Activated T-helper 2 cell treated with anti-CD3 and anti-CD28 coated beads, Interferon-gamma antibody, Interleukin-2, Interleukin-4, amounts not matched to agents 10 μg/mL and 5 μg/mL and 100 μg/mL, durations not matched to agents 14 hours and 24 hours and 36 hours (primary cell): ENCODE measurements around the gene POGLUT3. TPM values are rescaled to one million over a fixed set of nuclear protein-coding genes. Genes with fewer than 3 reads are reported as not detected.

Experiments used
- DNase-seq: peaks from one replicate; pipeline ENCODE4 v3.0.0; 2021; ENCODE audit warnings: low spot score
- H3K27ac Mint-ChIP-seq: one replicate; pipeline ENCODE4 v1.8.0; 2021; ENCODE audit warnings: mixed read lengths
- H3K27me3 Mint-ChIP-seq: one replicate; pipeline ENCODE4 v1.8.0; 2021; ENCODE audit warnings: low read depth, mixed read lengths
- H3K36me3 Mint-ChIP-seq: one replicate; pipeline ENCODE4 v1.8.0; 2021; ENCODE audit warnings: low read depth, mixed read lengths
- H3K4me1 Mint-ChIP-seq: one replicate; pipeline ENCODE4 v1.8.0; 2021; ENCODE audit warnings: low read depth, mixed read lengths
- H3K4me3 Mint-ChIP-seq: one replicate; pipeline ENCODE4 v1.8.0; 2021; ENCODE audit warnings: low read depth, mild to moderate bottlenecking, moderate library complexity, mixed read lengths
- H3K9me3 Mint-ChIP-seq: one replicate; pipeline ENCODE4 v1.8.0; 2021; ENCODE audit warnings: mixed read lengths
- intact Hi-C: fragments of 100-400 bp; cut with micrococcal nuclease; formaldehyde crosslinking; loops from one replicate; pipeline ENCODE4 v1.15.1; 2023
- total RNA-seq: library from RNA; stranded (reverse); gene quantifications from 2 replicates; pipeline ENCODE4 v1.2.3, GENCODE V29; 2022

POGLUT3 gene
- total RNA-seq, 1 donor from 2014 or later, result 10.0 TPM

GRCh38 chr11:108496643-108497256, 1.4 kb downstream of the POGLUT3 start:
- Mint-ChIP-seq H3K4me3 (no peak overlapping the region), H3K9me3 (no peaks in the 10 kb centered on the region), H3K4me1 (peaks cover 25% of the 10 kb centered on the region), H3K27ac (no peak overlapping the region), H3K36me3 (peaks cover 9% of the 10 kb centered on the region), H3K27me3 (peaks cover 4% of the 10 kb centered on the region)
- intact Hi-C loops, result loop anchor here (1.0 to 5.0 kb wide), 8 partner anchors 29 to 488 kb away; partner anchors contain the start of genes ACAT1, ATM, C11orf65 and CUL5
- DNase-seq, result no peak

GRCh38 chr11:108495326-108495725, 2.9 kb downstream of the POGLUT3 start:
- Mint-ChIP-seq H3K4me1 (peaks cover 25% of the 10 kb centered on the region), H3K4me3 (no peak overlapping the region), H3K36me3 (peaks cover 11% of the 10 kb centered on the region), H3K27ac (no peak overlapping the region), H3K27me3 (no peaks in the 10 kb centered on the region), H3K9me3 (no peaks in the 10 kb centered on the region)
- DNase-seq, result no peak
- intact Hi-C loops, result loop anchor here (5.0 kb wide), 3 partner anchors 167 to 373 kb away; partner anchors contain the start of gene ACAT1

GRCh38 chr11:108494182-108494581, 4.0 kb downstream of the POGLUT3 start:
- no peak overlapping the region for H3K27ac Mint-ChIP-seq
- H3K27me3 Mint-ChIP-seq, result no peaks in the 10 kb centered on the region

GRCh38 chr11:108491936-108492335, 6.2 kb downstream of the POGLUT3 start:
- intact Hi-C loops, result no loop called here
- DNase-seq, result no peak
- Mint-ChIP-seq H3K4me1 (peaks cover 17% of the 10 kb centered on the region), H3K27ac (no peak overlapping the region), H3K4me3 (no peak overlapping the region), H3K27me3 (no peaks in the 10 kb centered on the region), H3K36me3 (peaks cover 31% of the 10 kb centered on the region), H3K9me3 (no peaks in the 10 kb centered on the region)

More at GRCh38 chr11:108494182-108494581, 4.0 kb downstream of the POGLUT3 start:
- Mint-ChIP-seq H3K36me3 (peaks cover 15% of the 10 kb centered on the region), H3K9me3 (no peaks in the 10 kb centered on the region), H3K4me3 (no peak overlapping the region), H3K4me1 (peaks cover 25% of the 10 kb centered on the region)
- intact Hi-C loops, result no loop called here
- no peak for DNase-seq

DNA sequence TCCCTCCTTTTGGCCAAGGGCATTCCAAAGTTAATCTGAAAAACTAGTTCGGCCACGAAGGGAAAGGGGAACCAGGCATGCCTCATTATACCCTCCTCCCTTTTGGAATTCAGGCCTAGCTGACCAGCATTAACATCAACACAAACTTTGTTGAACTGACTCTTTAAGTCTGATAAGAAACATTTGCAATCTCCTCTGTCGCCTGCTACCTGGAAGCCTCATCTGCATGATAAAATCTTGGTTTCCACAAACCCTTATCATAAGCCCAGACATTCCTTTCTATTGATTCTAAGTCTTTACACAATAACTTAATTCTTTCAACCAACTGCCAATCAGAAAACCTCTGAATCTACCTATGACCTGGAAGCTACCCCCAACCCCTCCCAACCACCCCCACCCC, 11.4 kb downstream of the POGLUT3 start:
- DNase-seq, result no peak
- peaks cover 51% of the 10 kb centered on the region for H3K36me3 Mint-ChIP-seq
- H3K9me3 Mint-ChIP-seq, result no peaks in the 10 kb centered on the region
- no peak overlapping the region for H3K4me3 Mint-ChIP-seq
- no peaks in the 10 kb centered on the region for H3K27me3 Mint-ChIP-seq
- H3K27ac Mint-ChIP-seq, result no peak overlapping the region
- peaks cover 12% of the 10 kb centered on the region for H3K4me1 Mint-ChIP-seq
- intact Hi-C loops, result no loop called here

GRCh38 chr11:108486331-108486730, 11.9 kb downstream of the POGLUT3 start:
- H3K9me3 Mint-ChIP-seq, result no peaks in the 10 kb centered on the region
- no peak overlapping the region for H3K4me3 Mint-ChIP-seq
- no peak overlapping the region for H3K27ac Mint-ChIP-seq
- intact Hi-C loops, result no loop called here
- no peaks in the 10 kb centered on the region for H3K27me3 Mint-ChIP-seq
- peaks cover 54% of the 10 kb centered on the region for H3K36me3 Mint-ChIP-seq
- H3K4me1 Mint-ChIP-seq, result peaks cover 11% of the 10 kb centered on the region
- no peak for DNase-seq

- no peak for DNase-seq
- intact Hi-C loops, result no loop called here
- H3K27ac Mint-ChIP-seq, result no peak overlapping the region
- H3K9me3 Mint-ChIP-seq, result no peaks in the 10 kb centered on the region
- no peak overlapping the region for H3K4me3 Mint-ChIP-seq
- no peaks in the 10 kb centered on the region for H3K27me3 Mint-ChIP-seq
- H3K4me1 Mint-ChIP-seq, result peaks cover 11% of the 10 kb centered on the region
- peaks cover 42% of the 10 kb centered on the region for H3K36me3 Mint-ChIP-seq
Measured at GRCh38 chr11:108483163-108483562, 15.0 kb downstream of the POGLUT3 start.

DNA sequence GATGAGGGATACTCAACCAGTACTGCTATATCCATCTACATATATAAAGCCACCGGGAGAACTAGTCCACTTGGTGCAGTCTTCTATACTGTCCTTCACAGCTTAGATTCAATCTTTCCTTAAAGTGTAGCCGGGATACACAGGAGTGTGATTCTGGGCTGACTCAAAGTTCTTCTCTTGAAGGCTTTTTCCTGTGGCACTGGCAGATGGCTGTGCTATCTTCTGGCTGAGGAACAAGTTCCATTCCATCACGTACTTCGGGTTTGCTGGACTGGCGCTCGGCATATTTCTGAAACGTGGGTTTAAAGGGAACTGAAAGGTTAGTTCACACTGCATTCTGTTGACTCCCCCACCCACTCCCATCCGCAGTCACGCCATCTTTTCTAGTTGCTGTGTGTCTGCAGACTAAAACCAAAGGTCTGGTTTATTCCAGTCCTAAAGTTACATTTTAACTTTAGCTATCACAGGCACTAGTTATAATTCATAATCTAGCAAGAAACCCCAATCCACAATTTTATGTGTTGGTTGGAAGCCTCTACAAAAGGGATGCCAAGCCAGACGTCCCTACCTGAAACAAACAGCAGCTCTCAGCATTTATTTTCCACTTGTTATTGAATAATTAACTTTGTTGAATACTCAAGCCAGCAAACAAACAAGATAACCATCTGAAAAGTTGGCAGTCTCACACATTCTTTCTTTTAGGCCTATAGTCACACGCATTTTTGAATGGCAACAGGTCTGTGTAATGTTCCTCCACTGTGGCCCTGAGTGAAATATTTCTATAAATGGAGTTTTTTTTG, 23.3 kb downstream of the POGLUT3 start:
- no peaks in the 10 kb centered on the region for H3K4me1 Mint-ChIP-seq
- no peak overlapping the region for H3K27ac Mint-ChIP-seq
- intact Hi-C loops, result no loop called here
- DNase-seq, result no peak
- H3K27me3 Mint-ChIP-seq, result no peaks in the 10 kb centered on the region
- no peaks in the 10 kb centered on the region for H3K9me3 Mint-ChIP-seq
- H3K36me3 Mint-ChIP-seq, result peaks cover 7% of the 10 kb centered on the region
- no peak overlapping the region for H3K4me3 Mint-ChIP-seq

DNA sequence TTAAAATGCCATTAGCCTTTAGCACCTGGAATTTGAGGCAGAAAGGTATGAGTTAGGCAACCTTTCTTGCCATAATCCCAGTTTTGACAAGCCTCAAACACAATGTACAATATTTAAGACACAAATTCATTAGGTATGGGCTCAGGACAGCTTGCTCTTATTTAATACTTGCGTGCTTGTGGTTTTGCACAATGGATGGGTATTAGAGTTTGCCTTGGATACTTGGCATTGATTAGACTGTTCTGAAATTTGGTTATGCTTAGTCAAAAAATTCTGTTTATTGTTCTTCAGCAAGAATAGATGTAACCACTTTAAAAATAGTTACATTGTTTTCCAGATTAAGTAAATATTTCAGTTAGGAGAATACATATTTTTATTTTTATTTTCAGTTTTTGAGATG, 25.5 kb downstream of the POGLUT3 start:
- Mint-ChIP-seq H3K4me1 (peaks cover 4% of the 10 kb centered on the region), H3K9me3 (no peaks in the 10 kb centered on the region), H3K27ac (no peak overlapping the region), H3K27me3 (no peaks in the 10 kb centered on the region), H3K4me3 (no peak overlapping the region), H3K36me3 (peaks cover 5% of the 10 kb centered on the region)
- DNase-seq, result no peak
- intact Hi-C loops, result no loop called here

GRCh38 chr11:108468478-108468864, 29.7 kb downstream of the POGLUT3 start:
- no peaks in the 10 kb centered on the region for H3K27me3 Mint-ChIP-seq
- peak overlapping the region; percentile 47 for H3K4me3 Mint-ChIP-seq
- H3K9me3 Mint-ChIP-seq, result no peaks in the 10 kb centered on the region
- no peak for DNase-seq
- peaks cover 16% of the 10 kb centered on the region for H3K4me1 Mint-ChIP-seq
- no peaks in the 10 kb centered on the region for H3K36me3 Mint-ChIP-seq
- intact Hi-C loops, result loop anchor here (5.0 to 10.0 kb wide), 3 partner anchors 331 to 904 kb away; partner anchors contain the start of genes ALKBH8 and CUL5
- H3K27ac Mint-ChIP-seq, result no peak overlapping the region

DNA sequence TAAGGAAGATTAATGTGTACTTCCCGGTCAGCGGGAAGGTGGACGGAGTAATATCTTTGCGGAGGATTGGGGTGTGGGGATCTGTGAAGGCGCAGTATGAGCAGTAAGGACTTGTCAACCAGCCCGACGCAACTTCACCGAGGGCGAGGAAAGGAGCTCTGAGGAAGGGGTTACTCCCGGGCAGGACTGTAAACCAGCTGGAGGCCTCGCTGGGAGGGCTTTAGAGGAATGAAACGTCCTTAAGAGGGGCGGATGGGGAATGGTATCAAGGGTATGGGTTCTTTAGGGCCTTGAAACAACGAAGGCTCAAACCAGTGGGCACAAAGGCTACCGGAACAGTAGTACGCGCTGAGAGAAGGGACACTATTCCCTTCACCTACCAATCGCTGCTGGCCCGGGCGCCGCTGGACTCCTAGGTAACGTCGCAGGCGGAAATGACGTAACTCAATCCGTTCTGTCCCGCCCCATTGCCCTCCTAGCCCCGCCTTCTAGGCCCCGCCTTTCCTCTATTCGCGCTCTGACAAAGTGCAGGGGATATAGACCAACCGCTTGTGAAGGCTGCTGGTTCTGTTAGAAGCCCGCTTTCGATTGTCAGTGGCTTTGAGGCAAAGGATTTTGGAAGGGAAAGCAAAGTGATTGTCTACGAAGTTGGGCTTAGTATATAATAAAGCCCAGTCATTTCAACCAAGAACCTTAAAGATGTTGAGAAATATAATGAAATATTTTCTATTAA, 30.9 kb downstream of the POGLUT3 start, which contains the start of gene C11orf65:
Gene C11orf65, minus strand, starts transcription at position 439 of the 733 bp plus-strand sequence. CDS start 5,970 bp downstream, outside the sequence.
- Mint-ChIP-seq H3K36me3 (no peaks in the 10 kb centered on the region), H3K27me3 (no peaks in the 10 kb centered on the region), H3K4me1 (peaks cover 16% of the 10 kb centered on the region), H3K4me3 (peak within 1 kb of the TSS; percentile 96), H3K9me3 (no peaks in the 10 kb centered on the region), H3K27ac (peak within 1 kb of the TSS; percentile 100)
- peak; percentile 94 for DNase-seq
- intact Hi-C loops, result loop anchor here (1.0 to 10.0 kb wide), 10 partner anchors 10 to 902 kb away; partner anchors contain the start of genes ACAT1, ALKBH8, CUL5 and EXPH5

- Mint-ChIP-seq H3K27me3 (no peaks in the 10 kb centered on the region), H3K4me1 (peaks cover 16% of the 10 kb centered on the region), H3K36me3 (no peaks in the 10 kb centered on the region), H3K9me3 (no peaks in the 10 kb centered on the region), H3K27ac (peak overlapping the region; percentile 100), H3K4me3 (peak overlapping the region; percentile 96)
- no peak for DNase-seq
- intact Hi-C loops, result loop anchor here (5.0 to 10.0 kb wide), 3 partner anchors 329 to 902 kb away; partner anchors contain the start of genes ALKBH8 and CUL5
Measured at GRCh38 chr11:108466405-108466804, 31.8 kb downstream of the POGLUT3 start.
